ENCODE measurements around the gene NDP. TPM values are rescaled to one million over a fixed set of nuclear protein-coding genes. Genes with fewer than 3 reads are reported as not detected.

The NDP gene
- total RNA-seq, 1 experiment from 2014 or later: 0.28 TPM

GRCh38 chrX:43978226-43978625 lies 5.0 kb upstream of the NDP start:
- DNase-seq (ENCODE audit: low spot score) (no peak), ATAC-seq (no peak)
- no peaks in the 10 kb centered on the region for H3K9me3 Mint-ChIP-seq
- peaks cover 14% of the 10 kb centered on the region for H3K27me3 Mint-ChIP-seq (ENCODE audit: low read depth)
- H3K4me1 Mint-ChIP-seq: peaks cover 20% of the 10 kb centered on the region
- TF ChIP-seq KAT7 (CRISPR knock-in tag; IDR thresholded peaks at IDR 0.05; ENCODE audit: borderline replicate concordance) (no peak), ZNF317 (CRISPR knock-in tag; IDR thresholded peaks at IDR 0.05; ENCODE audit: borderline replicate concordance, low read depth) (no peak), TP53 (CRISPR knock-in tag; IDR thresholded peaks at IDR 0.05) (no peak), HMGA2 (CRISPR knock-in tag; IDR thresholded peaks at IDR 0.05) (no peak), SP1 (CRISPR knock-in tag; conservative IDR thresholded peaks at IDR 0.05) (no peak), PRDM15 (CRISPR knock-in tag; IDR thresholded peaks at IDR 0.05) (no peak)
- TF ChIP-seq, protein P1, sequence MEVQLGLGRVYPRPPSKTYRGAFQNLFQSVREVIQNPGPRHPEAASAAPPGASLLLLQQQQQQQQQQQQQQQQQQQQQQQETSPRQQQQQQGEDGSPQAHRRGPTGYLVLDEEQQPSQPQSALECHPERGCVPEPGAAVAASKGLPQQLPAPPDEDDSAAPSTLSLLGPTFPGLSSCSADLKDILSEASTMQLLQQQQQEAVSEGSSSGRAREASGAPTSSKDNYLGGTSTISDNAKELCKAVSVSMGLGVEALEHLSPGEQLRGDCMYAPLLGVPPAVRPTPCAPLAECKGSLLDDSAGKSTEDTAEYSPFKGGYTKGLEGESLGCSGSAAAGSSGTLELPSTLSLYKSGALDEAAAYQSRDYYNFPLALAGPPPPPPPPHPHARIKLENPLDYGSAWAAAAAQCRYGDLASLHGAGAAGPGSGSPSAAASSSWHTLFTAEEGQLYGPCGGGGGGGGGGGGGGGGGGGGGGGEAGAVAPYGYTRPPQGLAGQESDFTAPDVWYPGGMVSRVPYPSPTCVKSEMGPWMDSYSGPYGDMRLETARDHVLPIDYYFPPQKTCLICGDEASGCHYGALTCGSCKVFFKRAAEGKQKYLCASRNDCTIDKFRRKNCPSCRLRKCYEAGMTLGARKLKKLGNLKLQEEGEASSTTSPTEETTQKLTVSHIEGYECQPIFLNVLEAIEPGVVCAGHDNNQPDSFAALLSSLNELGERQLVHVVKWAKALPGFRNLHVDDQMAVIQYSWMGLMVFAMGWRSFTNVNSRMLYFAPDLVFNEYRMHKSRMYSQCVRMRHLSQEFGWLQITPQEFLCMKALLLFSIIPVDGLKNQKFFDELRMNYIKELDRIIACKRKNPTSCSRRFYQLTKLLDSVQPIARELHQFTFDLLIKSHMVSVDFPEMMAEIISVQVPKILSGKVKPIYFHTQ (CRISPR knock-in tag; IDR thresholded peaks at IDR 0.05): no peak
- TF ChIP-seq, protein P2, sequence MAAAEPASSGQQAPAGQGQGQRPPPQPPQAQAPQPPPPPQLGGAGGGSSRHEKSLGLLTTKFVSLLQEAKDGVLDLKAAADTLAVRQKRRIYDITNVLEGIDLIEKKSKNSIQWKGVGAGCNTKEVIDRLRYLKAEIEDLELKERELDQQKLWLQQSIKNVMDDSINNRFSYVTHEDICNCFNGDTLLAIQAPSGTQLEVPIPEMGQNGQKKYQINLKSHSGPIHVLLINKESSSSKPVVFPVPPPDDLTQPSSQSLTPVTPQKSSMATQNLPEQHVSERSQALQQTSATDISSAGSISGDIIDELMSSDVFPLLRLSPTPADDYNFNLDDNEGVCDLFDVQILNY (CRISPR knock-in tag; IDR thresholded peaks at IDR 0.05): no peak
- TF ChIP-seq, protein P3, sequence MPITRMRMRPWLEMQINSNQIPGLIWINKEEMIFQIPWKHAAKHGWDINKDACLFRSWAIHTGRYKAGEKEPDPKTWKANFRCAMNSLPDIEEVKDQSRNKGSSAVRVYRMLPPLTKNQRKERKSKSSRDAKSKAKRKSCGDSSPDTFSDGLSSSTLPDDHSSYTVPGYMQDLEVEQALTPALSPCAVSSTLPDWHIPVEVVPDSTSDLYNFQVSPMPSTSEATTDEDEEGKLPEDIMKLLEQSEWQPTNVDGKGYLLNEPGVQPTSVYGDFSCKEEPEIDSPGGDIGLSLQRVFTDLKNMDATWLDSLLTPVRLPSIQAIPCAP (CRISPR knock-in tag; IDR thresholded peaks at IDR 0.05): no peak
- TF ChIP-seq, protein P4, sequence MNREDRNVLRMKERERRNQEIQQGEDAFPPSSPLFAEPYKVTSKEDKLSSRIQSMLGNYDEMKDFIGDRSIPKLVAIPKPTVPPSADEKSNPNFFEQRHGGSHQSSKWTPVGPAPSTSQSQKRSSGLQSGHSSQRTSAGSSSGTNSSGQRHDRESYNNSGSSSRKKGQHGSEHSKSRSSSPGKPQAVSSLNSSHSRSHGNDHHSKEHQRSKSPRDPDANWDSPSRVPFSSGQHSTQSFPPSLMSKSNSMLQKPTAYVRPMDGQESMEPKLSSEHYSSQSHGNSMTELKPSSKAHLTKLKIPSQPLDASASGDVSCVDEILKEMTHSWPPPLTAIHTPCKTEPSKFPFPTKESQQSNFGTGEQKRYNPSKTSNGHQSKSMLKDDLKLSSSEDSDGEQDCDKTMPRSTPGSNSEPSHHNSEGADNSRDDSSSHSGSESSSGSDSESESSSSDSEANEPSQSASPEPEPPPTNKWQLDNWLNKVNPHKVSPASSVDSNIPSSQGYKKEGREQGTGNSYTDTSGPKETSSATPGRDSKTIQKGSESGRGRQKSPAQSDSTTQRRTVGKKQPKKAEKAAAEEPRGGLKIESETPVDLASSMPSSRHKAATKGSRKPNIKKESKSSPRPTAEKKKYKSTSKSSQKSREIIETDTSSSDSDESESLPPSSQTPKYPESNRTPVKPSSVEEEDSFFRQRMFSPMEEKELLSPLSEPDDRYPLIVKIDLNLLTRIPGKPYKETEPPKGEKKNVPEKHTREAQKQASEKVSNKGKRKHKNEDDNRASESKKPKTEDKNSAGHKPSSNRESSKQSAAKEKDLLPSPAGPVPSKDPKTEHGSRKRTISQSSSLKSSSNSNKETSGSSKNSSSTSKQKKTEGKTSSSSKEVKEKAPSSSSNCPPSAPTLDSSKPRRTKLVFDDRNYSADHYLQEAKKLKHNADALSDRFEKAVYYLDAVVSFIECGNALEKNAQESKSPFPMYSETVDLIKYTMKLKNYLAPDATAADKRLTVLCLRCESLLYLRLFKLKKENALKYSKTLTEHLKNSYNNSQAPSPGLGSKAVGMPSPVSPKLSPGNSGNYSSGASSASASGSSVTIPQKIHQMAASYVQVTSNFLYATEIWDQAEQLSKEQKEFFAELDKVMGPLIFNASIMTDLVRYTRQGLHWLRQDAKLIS (CRISPR knock-in tag; IDR thresholded peaks at IDR 0.05; ENCODE audit: borderline replicate concordance): no peak
- TF ChIP-seq, protein P5, sequence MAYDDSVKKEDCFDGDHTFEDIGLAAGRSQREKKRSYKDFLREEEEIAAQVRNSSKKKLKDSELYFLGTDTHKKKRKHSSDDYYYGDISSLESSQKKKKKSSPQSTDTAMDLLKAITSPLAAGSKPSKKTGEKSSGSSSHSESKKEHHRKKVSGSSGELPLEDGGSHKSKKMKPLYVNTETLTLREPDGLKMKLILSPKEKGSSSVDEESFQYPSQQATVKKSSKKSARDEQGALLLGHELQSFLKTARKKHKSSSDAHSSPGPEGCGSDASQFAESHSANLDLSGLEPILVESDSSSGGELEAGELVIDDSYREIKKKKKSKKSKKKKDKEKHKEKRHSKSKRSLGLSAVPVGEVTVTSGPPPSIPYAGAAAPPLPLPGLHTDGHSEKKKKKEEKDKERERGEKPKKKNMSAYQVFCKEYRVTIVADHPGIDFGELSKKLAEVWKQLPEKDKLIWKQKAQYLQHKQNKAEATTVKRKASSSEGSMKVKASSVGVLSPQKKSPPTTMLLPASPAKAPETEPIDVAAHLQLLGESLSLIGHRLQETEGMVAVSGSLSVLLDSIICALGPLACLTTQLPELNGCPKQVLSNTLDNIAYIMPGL (CRISPR knock-in tag; IDR thresholded peaks at IDR 0.05): no peak
- no peak overlapping the region for H3K4me3 Mint-ChIP-seq
- H3K36me3 Mint-ChIP-seq: no peaks in the 10 kb centered on the region
- ChIA-PET CTCF (interaction anchor here (1.4 kb wide), 1 partner anchor 20 kb away, joined by 5 read pairs; no protein-coding TSS in a partner anchor), POLR2A (no interaction called here)
- H3K27ac Mint-ChIP-seq: no peak overlapping the region

All from WTC11 (cell line).